ENCODE data around the gene GNG8.

DNA sequence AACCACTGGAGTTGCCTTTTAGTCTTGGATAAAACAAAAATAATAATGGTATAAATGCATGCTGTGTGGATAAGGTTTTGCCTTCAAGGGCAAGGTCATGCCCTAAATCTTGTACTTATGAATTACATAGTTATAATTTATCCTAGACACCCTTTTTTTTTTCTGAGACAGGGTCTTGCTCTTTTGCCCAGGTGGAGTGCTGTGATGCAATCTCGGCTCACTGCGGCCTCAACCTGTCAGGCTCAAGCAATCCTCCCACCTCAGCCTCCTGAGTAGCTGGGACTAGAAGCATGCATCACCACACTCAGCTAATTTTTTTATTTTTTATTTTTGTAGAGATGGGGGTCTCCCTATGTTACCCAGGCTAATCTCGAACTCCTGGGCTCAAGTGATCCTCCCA lies 32.7 kb upstream of the GNG8 start:
- TF ChIP-seq, protein P1, sequence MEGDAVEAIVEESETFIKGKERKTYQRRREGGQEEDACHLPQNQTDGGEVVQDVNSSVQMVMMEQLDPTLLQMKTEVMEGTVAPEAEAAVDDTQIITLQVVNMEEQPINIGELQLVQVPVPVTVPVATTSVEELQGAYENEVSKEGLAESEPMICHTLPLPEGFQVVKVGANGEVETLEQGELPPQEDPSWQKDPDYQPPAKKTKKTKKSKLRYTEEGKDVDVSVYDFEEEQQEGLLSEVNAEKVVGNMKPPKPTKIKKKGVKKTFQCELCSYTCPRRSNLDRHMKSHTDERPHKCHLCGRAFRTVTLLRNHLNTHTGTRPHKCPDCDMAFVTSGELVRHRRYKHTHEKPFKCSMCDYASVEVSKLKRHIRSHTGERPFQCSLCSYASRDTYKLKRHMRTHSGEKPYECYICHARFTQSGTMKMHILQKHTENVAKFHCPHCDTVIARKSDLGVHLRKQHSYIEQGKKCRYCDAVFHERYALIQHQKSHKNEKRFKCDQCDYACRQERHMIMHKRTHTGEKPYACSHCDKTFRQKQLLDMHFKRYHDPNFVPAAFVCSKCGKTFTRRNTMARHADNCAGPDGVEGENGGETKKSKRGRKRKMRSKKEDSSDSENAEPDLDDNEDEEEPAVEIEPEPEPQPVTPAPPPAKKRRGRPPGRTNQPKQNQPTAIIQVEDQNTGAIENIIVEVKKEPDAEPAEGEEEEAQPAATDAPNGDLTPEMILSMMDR (IDR thresholded peaks at IDR 0.05 in 2 of 3, conservative IDR thresholded peaks at IDR 0.05 in 1 of 3; ENCODE audit: control insufficient read depth in 2 of 3, extremely low read depth in 1 of 3, insufficient read depth in 1 of 3, low read depth in 3 of 3, low read length in 3 of 3): no peak
- TF ChIP-seq, protein P2, sequence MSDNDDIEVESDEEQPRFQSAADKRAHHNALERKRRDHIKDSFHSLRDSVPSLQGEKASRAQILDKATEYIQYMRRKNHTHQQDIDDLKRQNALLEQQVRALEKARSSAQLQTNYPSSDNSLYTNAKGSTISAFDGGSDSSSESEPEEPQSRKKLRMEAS (IDR thresholded peaks at IDR 0.05; ENCODE audit: low read depth, low read length): no peak
- TF ChIP-seq, protein P3, sequence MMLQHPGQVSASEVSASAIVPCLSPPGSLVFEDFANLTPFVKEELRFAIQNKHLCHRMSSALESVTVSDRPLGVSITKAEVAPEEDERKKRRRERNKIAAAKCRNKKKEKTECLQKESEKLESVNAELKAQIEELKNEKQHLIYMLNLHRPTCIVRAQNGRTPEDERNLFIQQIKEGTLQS (IDR thresholded peaks at IDR 0.05; ENCODE audit: borderline replicate concordance, extremely low read depth, low read depth, low read length): no peak
- TF ChIP-seq HDAC6 (IDR thresholded peaks at IDR 0.05; ENCODE audit: unreplicated experiment) (no peak), SIX5 (IDR thresholded peaks at IDR 0.05; ENCODE audit: low read depth, low read length, severe bottlenecking) (no peak), STAT1 (conservative IDR thresholded peaks at IDR 0.05) (no peak), JUNB (IDR thresholded peaks at IDR 0.05) (no peak), RBBP5 (conservative IDR thresholded peaks at IDR 0.05) (no peak), TCF12 (IDR thresholded peaks at IDR 0.05; ENCODE audit: low read depth, low read length) (no peak)
- TF ChIP-seq, protein P4, sequence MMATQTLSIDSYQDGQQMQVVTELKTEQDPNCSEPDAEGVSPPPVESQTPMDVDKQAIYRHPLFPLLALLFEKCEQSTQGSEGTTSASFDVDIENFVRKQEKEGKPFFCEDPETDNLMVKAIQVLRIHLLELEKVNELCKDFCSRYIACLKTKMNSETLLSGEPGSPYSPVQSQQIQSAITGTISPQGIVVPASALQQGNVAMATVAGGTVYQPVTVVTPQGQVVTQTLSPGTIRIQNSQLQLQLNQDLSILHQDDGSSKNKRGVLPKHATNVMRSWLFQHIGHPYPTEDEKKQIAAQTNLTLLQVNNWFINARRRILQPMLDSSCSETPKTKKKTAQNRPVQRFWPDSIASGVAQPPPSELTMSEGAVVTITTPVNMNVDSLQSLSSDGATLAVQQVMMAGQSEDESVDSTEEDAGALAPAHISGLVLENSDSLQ (IDR thresholded peaks at IDR 0.05): no peak
